Heart left ventricle (tissue), 16 donors: Measurements from ENCODE around the gene FAM168A. TPM values are rescaled to one million over a fixed set of nuclear protein-coding genes. Genes with fewer than 3 reads are reported as not detected.

Experiments used
- ATAC-seq, 4 donors: fragments of 200-7000 bp; cut with Tn5 transposase; one replicate each; pipeline ENCODE4 v1.9.1; 2020 to 2022; ENCODE audit warnings: moderate library complexity in 4 of 4, mild to moderate bottlenecking in 3 of 4, moderate number of reproducible peaks in 1 of 4
- DNase-seq, 5 donors: peaks; one replicate each; pipeline ENCODE4 v3.0.0-alpha.2; 2020
- H3K27ac ChIP-seq, 12 donors: fragments of 200-600 bp; sonication (generic) in 4 of 12; one replicate each; pipeline versions ENCODE4 v1.5.0 to v1.8.0; 2016 to 2022; ENCODE audit warnings: mild to moderate bottlenecking in 2 of 12
- H3K27me3 ChIP-seq, 9 donors: fragments of 200-600 bp; sonication (generic) in 2 of 9; one replicate each; pipeline versions ENCODE4 v1.5.1 to v1.8.0; 2016 to 2022; ENCODE audit warnings: mild to moderate bottlenecking in 3 of 9
- H3K36me3 ChIP-seq, 9 donors: fragments of 200-600 bp; sonication (generic) in 2 of 9; one replicate each; pipeline versions ENCODE4 v1.5.0 to v1.8.0; 2018 to 2022; ENCODE audit warnings: mild to moderate bottlenecking in 2 of 9
- H3K4me1 ChIP-seq, 12 donors: fragments of 200-600 bp; sonication (generic) in 4 of 12; one replicate each; pipeline versions ENCODE4 v1.5.0 to v1.8.0; 2016 to 2022; ENCODE audit warnings: mild to moderate bottlenecking in 3 of 12
- H3K4me3 ChIP-seq, 12 donors: fragments of 200-600 bp; sonication (generic) in 4 of 12; one replicate each; pipeline versions ENCODE4 v1.5.0 to v1.8.0; 2017 to 2022; ENCODE audit warnings: mild to moderate bottlenecking in 9 of 12, moderate library complexity in 4 of 12
- H3K9me3 ChIP-seq, 12 donors: fragments of 200-600 bp; sonication (generic) in 4 of 12; one replicate each; pipeline versions ENCODE4 v1.5.0 to v1.8.0; 2016 to 2022; ENCODE audit warnings: mild to moderate bottlenecking in 1 of 12
- POLR2A ChIP-seq, 2 donors: fragments of 450-650 bp; IDR thresholded peaks; one replicate each; pipeline ENCODE4 v1.6.1; 2017; ENCODE audit warnings: antibody characterized with exemption in 2 of 2, mild to moderate bottlenecking in 2 of 2, moderate library complexity in 2 of 2
- WGBS, 4 donors: extraction: QIAGEN DNeasy Blood & Tissue Kit in 2 of 4; methylation state at CpG; one replicate each; pipeline versions ENCODE4 v1.1.5 to v1.1.7; 2013 to 2018; 5-methylcytosine and 5-hydroxymethylcytosine counted together
- intact Hi-C, 10 donors: fragments of 100-400 bp; cut with DNase I; formaldehyde crosslinking; loops; one replicate each; pipeline versions ENCODE4 v1.11.1 to v1.14.2; 2022
- polyA plus RNA-seq, 2 donors: library from polyadenylated mRNA; stranded (reverse); fragments of 200-250 nt; gene quantifications; one replicate each; pipeline ENCODE4 v1.2.3, GENCODE V29; 2013
- total RNA-seq, 9 donors: library from RNA; depleted of rRNA in 2 of 9; stranded (reverse); fragments of >200 nt in 2 of 9; fragmentation: NEBNext Ultra II Directional in 3 of 9; extraction: Animal tissue kit (Norgen Biotek cat#: 25700) in 3 of 9; gene quantifications; one replicate each; pipeline versions ENCODE4 v1.1.0 to v1.2.4, GENCODE V29; 2016 to 2023
- TF ChIP-seq, protein P1 (sequence below), 12 donors: fragments of 200-600 bp; sonication (generic) in 4 of 12; IDR thresholded peaks; one replicate each; pipeline versions ENCODE4 v1.5.0 to v1.8.0; 2018 to 2022; ENCODE audit warnings: antibody characterized with exemption in 12 of 12, mild to moderate bottlenecking in 5 of 12
- donor health status: ischemic (EF 13 %, LVEDD 7.1; RV severe dilation, severe dysfunction).
- donor health status: healthy with polysubstance abuse.
- donor health status: DM: no; HTN: yes; CAD: no.
- donor health status: DM: no; HTN: no; CAD: no.
- donor health status: ischemic (EF 25% LVEDD 6.9; RV normal size, moderate dysfunction).
- donor health status: ischemic (EF 25% LVEDD 5.7; RV mildly dilated, moderate dysfunction).
- donor health status: healthy.
- donor health status: DM: yes; HTN: yes; CAD: no.
- donor health status: ischemic (EF 35%, LVEDD 5.7; RV mildly dilated, moderate dysfunction).
- donor health status: nonischemic (EF 11% LVEDD 7.7; RV severe dilation, severe dysfunction).
- donor health status: DM: yes; HTN: yes; CAD: no.
- donor health status: PGD.
- donor health status: ischemic (EF 29% LVEDD 5.4; RV normal size, mild dysfunction).
- donor health status: nonischemic (EF 23%, LVEDD 6.1; RV moderate dilation, normal function).

FAM168A gene
- total and polyA plus RNA-seq, 11 donors, result 9.0 to 39.1 (median 27.8) TPM

DNA sequence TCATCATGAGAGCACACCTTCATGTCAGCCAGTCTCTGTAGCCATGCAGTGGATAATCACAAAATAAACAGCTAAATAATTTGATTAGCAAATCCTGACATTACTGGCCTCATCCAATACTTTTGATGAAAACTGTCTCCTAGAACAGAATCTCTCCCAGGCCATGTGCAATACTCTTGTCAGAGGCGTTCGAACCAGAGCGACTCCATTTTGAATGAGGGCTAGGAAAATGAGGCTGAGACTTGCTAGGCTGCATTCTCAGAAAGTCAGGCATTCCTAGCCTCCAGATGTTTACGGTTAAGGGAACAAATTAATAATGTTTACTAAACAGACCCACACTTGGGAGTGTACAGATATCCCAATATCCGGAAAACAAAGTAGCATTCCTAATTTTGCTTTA lies 69.9 kb downstream of the FAM168A start:
- no peak for DNase-seq
- 91 to 97% (median 92%) methylated on average over 5 of the region's 5 CpGs for WGBS, 4 donors
- no peak for ATAC-seq
- Histone ChIP-seq H3K27me3 (no peaks in the 10 kb centered on the region), H3K36me3 (no peaks in the 10 kb centered on the region), H3K4me3 (peak overlapping the region in 2 of 12 donors; percentile 44 to 47), H3K9me3 (no peaks in the 10 kb centered on the region), H3K4me1 (peaks cover 0 to 53% (median 25%) of the 10 kb centered on the region in 12 donors), H3K27ac (no peak overlapping the region)
- TF ChIP-seq, protein P1, sequence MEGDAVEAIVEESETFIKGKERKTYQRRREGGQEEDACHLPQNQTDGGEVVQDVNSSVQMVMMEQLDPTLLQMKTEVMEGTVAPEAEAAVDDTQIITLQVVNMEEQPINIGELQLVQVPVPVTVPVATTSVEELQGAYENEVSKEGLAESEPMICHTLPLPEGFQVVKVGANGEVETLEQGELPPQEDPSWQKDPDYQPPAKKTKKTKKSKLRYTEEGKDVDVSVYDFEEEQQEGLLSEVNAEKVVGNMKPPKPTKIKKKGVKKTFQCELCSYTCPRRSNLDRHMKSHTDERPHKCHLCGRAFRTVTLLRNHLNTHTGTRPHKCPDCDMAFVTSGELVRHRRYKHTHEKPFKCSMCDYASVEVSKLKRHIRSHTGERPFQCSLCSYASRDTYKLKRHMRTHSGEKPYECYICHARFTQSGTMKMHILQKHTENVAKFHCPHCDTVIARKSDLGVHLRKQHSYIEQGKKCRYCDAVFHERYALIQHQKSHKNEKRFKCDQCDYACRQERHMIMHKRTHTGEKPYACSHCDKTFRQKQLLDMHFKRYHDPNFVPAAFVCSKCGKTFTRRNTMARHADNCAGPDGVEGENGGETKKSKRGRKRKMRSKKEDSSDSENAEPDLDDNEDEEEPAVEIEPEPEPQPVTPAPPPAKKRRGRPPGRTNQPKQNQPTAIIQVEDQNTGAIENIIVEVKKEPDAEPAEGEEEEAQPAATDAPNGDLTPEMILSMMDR (IDR thresholded peaks at IDR 0.05), result no peak
- TF ChIP-seq POLR2A (IDR thresholded peaks at IDR 0.05), result no peak
- intact Hi-C loops, result no loop called here

DNA sequence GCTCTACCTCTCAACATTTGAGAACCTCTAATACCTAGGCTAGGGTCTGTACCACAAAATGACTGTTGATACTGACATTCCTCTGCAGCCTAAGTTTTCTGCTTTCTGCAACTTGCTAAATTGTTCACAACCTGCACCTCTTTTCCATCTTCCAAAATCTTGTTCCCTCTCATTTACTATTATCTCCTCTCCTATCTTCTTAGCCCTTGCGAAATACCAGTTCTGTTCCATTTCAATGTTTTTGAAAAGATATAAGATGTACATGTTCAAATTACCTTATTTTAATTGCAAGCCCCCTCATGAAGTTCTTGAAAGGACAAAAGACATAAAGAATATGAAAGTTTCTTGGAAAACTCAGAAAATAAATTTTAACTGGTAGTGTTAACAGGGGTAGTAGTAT lies 72.3 kb downstream of the FAM168A start:
- H3K36me3 ChIP-seq, result no peaks in the 10 kb centered on the region
- WGBS, 4 donors, result 96 to 99% (median 98%) methylated on average over 1 of the region's 1 CpG
- H3K9me3 ChIP-seq, result no peaks in the 10 kb centered on the region
- no peaks in the 10 kb centered on the region for H3K27me3 ChIP-seq
- no peak overlapping the region for H3K27ac ChIP-seq
- H3K4me3 ChIP-seq, result no peak overlapping the region
- TF ChIP-seq POLR2A (IDR thresholded peaks at IDR 0.05), result no peak
- TF ChIP-seq, protein P1 (IDR thresholded peaks at IDR 0.05), result no peak
- intact Hi-C loops, result no loop called here
- no peak for ATAC-seq
- DNase-seq, result no peak
- peaks cover 0 to 43% (median 34%) of the 10 kb centered on the region in 12 donors for H3K4me1 ChIP-seq

DNA sequence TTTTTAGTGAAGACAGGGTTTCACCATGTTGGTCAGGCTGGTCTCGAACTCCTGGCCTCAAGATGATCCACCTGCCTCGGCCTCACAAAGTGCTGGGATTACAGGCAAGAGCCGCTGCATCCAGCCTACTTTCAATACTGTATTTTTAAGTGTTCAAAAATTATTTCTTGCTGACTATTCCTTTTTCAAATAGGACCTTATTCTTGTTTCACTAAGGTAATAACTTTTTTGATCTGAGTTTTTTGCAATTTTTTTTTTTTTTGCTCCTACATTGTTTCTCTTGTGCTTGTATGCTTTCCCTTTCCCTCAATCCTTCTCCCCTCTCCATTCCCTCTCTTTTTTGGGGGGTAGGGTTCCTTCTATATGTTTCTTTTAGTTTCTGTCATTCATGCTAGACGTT lies 73.1 kb downstream of the FAM168A start:
- Histone ChIP-seq H3K4me1 (peaks cover 0 to 46% (median 37%) of the 10 kb centered on the region in 12 donors), H3K27ac (no peak overlapping the region), H3K4me3 (no peak overlapping the region), H3K9me3 (no peaks in the 10 kb centered on the region), H3K36me3 (no peaks in the 10 kb centered on the region), H3K27me3 (no peaks in the 10 kb centered on the region)
- DNase-seq (no peak), ATAC-seq (no peak)
- intact Hi-C loops, result no loop called here
- 95 to 98% (median 97%) methylated on average over 4 of the region's 4 CpGs for WGBS, 4 donors
- TF ChIP-seq POLR2A (IDR thresholded peaks at IDR 0.05), result no peak
- TF ChIP-seq, protein P1 (IDR thresholded peaks at IDR 0.05), result no peak

DNA sequence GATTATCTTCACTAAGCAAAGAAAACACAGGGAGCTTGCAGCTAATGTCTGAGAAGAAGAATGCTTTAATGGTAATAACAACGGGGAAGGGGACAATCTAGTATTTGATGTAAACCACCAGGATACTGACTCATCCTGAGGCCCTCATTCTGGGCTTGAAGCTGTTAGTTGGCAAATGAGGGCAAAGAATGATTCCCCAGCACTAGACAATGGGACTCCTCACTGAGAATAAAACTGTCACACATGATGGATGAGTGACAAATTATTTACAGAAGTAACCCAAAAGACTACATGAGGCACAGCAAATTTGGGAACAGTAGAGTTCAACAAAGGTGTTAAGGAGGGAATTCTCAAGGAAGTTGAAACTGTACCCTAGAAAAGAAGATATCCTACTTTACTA lies 76.3 kb downstream of the FAM168A start:
- intact Hi-C loops, result no loop called here
- Histone ChIP-seq H3K9me3 (no peaks in the 10 kb centered on the region), H3K27ac (no peak overlapping the region), H3K4me3 (no peak overlapping the region), H3K27me3 (no peaks in the 10 kb centered on the region), H3K36me3 (no peaks in the 10 kb centered on the region), H3K4me1 (peaks cover 0 to 21% (median 11%) of the 10 kb centered on the region in 12 donors)
- no peak for ATAC-seq
- 57 to 73% (median 71%) methylated on average over 1 of the region's 1 CpG for WGBS, 4 donors
- no peak for TF ChIP-seq POLR2A (IDR thresholded peaks at IDR 0.05)
- TF ChIP-seq, protein P1 (IDR thresholded peaks at IDR 0.05), result no peak
- DNase-seq, result no peak
